HUES48 (cell line): ENCODE measurements around the gene BABAM2.

Experiments
- H3K27ac ChIP-seq: one replicate; pipeline ENCODE4 v1.7.0; 2013; ENCODE audit warnings: low read depth, low read length, inconsistent platforms
- H3K27me3 ChIP-seq: 2 replicates; pipeline ENCODE4 v1.6.1; 2013; ENCODE audit warnings: mild to moderate bottlenecking, low read length; ENCODE audit not compliant: control insufficient read depth, insufficient read depth
- H3K36me3 ChIP-seq: 2 replicates; pipeline ENCODE4 v1.6.1; 2013; ENCODE audit warnings: low read length; ENCODE audit not compliant: control insufficient read depth, insufficient read depth
- H3K4me1 ChIP-seq: 2 replicates; pipeline ENCODE4 v1.6.1; 2013; ENCODE audit warnings: mild to moderate bottlenecking, low read length; ENCODE audit not compliant: control insufficient read depth, insufficient read depth
- H3K4me3 ChIP-seq: 2 replicates; pipeline ENCODE4 v1.5.1; 2013; ENCODE audit warnings: mild to moderate bottlenecking, low read depth, low read length
- H3K9ac ChIP-seq: 2 replicates; pipeline ENCODE4 v1.6.1; 2013; ENCODE audit warnings: mild to moderate bottlenecking, low read depth, low read length, moderate library complexity
- H3K9me3 ChIP-seq: 2 replicates; pipeline ENCODE4 v1.6.1; 2013; ENCODE audit warnings: low read length; ENCODE audit not compliant: control insufficient read depth, insufficient read depth

BABAM2 gene

DNA sequence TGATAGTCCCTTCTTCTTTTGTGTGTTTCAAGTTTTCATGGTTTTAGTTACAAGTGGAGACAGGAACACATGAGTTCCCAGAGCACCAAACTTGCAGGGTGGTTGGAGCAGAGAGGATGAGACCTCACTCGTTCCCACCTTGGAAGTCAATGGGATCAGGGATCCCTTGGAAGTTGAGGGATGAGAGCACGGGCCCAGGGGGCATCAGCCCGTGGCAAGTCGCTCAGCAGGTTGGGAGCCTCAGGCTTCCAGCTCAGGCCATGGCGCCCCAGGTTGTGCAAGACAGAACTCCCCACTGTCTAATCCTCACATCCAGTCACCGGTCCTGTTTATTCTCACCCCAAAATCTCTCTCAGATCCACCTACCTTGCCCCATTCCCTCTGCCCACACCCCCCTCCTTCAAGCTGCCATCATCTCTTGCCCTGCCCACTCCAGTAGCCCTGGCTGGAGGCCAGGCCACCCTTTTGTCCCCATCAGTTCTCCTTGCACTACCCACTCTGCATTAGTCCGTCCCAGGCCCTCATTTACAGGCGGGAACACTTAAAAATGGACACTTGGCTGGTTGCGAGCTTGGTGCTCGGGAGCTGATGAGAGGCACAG, 464.5 kb downstream of the BABAM2 start:
- no peaks in the 10 kb centered on the region for H3K36me3 ChIP-seq
- H3K4me1 ChIP-seq = no peaks in the 10 kb centered on the region
- H3K9ac ChIP-seq = no peak overlapping the region
- H3K9me3 ChIP-seq = no peaks in the 10 kb centered on the region
- no peak overlapping the region for H3K27ac ChIP-seq
- H3K27me3 ChIP-seq = no peaks in the 10 kb centered on the region
- no peak overlapping the region for H3K4me3 ChIP-seq

DNA sequence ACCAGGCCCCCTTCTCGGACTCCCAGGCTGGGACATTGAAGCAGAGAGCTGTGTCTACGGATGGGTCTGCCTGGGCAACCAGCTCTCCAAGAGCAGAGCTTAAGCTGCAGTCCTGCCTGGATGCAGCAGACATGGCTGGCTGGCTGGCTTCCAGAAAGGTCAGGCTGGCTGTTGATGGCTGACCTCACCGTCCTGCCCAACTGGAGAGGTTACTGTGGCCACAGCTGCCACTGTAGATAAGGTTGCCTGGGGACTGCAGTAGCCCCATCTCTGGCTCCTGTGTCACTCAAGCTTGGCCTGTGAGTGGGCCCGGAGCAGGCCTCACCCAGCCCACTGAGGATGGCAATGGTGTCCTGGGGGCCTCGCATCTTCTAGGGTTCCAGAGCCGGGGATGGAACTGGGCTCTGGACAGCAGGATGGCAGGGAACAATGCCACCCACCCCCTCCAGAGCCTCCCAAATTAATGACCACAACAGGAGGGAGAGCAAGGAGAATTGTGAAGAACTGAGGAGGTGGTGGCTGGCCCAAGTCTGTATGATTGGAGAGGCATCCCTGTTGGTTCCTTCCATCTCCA, 465.1 kb downstream of the BABAM2 start:
- no peak overlapping the region for H3K9ac ChIP-seq
- H3K27ac ChIP-seq = no peak overlapping the region
- no peaks in the 10 kb centered on the region for H3K4me1 ChIP-seq
- H3K9me3 ChIP-seq = no peaks in the 10 kb centered on the region
- H3K27me3 ChIP-seq = no peaks in the 10 kb centered on the region
- H3K36me3 ChIP-seq = no peaks in the 10 kb centered on the region
- H3K4me3 ChIP-seq = no peak overlapping the region

DNA sequence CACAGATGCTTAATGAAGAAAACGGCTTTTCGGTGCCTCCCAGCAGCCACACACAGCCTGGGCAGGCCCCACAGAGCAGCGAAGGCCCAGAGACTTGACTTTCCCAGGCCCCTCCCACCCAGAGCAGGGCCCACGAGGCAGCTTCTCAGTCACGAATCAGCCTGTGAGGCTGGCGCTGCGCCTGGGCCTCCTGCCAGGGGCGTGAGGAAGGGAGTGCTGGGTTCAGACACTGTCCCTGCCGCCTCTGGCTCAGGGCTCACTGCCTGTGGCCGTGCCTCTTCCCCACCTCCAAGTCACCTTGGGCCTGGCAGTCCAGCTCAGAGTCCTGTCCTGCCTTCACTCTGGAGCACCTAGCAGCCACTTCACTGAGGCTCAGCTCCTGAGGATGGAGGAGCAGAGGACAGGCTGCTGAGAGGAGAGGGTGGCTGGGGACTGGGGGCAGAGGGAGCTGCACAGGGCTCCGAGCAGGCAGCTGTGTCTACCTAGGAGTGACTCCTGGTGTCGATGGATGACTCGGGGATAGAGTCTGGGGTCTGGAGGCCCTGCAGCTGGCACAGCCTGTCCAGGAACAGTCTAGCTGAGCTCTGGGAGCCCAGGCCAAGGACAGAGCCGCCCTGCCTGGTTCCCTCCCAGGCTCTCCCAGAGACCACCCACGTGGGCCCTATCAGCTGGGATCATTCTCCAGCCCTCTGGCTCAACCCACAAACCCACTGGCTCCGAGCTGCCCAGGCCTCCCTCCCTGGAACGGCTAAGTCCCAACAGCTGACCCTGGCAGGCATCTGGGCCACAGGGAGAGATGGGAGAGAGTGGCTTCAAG, 465.8 kb downstream of the BABAM2 start:
- Histone ChIP-seq H3K9me3 (no peaks in the 10 kb centered on the region), H3K27ac (no peak overlapping the region), H3K4me1 (no peaks in the 10 kb centered on the region), H3K9ac (no peak overlapping the region), H3K4me3 (no peak overlapping the region), H3K27me3 (no peaks in the 10 kb centered on the region), H3K36me3 (no peaks in the 10 kb centered on the region)

DNA sequence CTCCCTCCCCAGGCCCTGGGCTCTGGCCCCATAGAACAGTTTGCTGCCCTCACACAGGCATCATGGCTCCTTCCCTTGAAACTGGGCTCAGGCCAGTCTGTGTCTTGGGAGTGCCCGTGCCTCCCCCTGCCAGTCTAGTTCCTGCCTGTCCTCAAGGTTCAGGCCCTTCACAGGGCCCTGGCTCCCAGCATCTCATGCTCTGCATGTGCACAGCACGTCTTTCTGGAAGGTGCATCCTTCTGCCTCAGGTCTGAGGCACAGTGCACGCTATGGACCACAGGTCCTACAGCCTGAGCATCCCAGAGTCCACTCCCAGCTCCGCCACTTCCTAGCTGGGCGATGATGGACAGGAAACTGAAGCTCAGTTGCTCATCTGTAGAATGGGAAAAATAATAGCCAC, 466.5 kb downstream of the BABAM2 start:
- Histone ChIP-seq H3K9me3 (no peaks in the 10 kb centered on the region), H3K27me3 (no peaks in the 10 kb centered on the region), H3K9ac (no peak overlapping the region), H3K4me3 (no peak overlapping the region), H3K36me3 (no peaks in the 10 kb centered on the region), H3K27ac (no peak overlapping the region), H3K4me1 (no peaks in the 10 kb centered on the region)

DNA sequence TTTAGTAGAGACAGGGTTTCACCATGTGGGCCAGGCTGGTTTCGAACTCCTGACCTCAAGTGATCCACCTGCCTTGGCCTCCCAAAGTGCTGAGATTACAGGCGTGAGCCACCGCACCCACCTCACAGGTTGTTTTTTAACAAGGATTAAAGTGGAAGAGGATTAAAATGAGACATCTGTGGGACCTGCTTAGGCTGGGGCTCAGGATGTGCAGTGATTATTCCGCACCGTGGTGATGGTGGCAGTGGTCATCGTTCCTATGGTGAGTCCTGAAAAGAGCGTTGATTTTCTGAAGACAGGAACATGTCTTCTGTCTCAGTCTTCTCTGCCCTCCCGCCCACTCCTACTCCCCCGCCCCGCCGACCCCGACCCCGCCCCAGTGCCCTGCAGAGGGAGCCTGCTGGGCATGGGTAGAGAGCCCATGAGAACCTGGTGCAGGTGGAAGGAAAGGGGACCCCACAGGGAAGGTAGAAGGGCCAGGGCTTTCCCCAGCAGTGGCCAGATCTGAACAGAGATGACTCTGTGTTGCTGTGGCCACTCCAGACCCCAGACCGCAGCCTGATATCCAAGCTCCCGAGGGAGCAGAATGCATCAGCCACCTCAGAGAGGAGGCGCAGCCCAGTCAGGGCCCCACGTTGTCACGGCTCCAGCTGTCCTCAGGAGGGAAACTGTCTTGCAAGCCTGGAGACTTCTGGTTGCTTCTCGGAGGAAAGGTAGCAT, 467.6 kb downstream of the BABAM2 start:
- no peak overlapping the region for H3K4me3 ChIP-seq
- no peaks in the 10 kb centered on the region; the same call in none of the 2 replicates for H3K4me1 ChIP-seq
- H3K36me3 ChIP-seq = no peaks in the 10 kb centered on the region
- no peak overlapping the region for H3K27ac ChIP-seq
- H3K9me3 ChIP-seq = no peaks in the 10 kb centered on the region
- no peak overlapping the region for H3K9ac ChIP-seq
- no peaks in the 10 kb centered on the region for H3K27me3 ChIP-seq

DNA sequence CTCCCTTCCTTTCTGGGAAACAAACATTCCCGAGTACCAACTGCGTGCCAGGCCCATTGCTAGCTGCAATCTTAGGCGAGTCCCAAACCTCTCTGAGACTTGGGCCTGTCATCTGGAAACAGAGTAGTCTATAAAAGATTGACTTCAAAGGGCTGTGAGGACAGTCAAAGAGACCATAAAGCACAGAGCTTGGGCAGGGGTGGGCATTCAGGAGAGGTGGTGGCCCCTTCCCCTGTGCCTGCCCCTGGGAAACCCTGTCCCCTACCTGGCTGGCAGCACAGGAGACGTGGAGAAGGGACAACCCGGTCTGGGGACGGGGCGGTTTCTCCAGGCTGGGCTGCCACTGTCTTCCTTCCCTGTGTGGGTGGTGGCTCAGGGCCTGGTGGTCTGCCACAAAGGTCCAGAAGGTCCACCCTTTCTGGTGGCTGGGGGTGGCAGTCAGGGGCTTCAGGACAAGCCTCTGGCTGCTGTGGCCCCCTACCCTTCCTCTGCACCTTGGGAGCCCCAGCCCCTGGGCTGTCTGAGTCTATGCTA, 468.2 kb downstream of the BABAM2 start:
- H3K4me1 ChIP-seq = no peaks in the 10 kb centered on the region; the same call in none of the 2 replicates

DNA sequence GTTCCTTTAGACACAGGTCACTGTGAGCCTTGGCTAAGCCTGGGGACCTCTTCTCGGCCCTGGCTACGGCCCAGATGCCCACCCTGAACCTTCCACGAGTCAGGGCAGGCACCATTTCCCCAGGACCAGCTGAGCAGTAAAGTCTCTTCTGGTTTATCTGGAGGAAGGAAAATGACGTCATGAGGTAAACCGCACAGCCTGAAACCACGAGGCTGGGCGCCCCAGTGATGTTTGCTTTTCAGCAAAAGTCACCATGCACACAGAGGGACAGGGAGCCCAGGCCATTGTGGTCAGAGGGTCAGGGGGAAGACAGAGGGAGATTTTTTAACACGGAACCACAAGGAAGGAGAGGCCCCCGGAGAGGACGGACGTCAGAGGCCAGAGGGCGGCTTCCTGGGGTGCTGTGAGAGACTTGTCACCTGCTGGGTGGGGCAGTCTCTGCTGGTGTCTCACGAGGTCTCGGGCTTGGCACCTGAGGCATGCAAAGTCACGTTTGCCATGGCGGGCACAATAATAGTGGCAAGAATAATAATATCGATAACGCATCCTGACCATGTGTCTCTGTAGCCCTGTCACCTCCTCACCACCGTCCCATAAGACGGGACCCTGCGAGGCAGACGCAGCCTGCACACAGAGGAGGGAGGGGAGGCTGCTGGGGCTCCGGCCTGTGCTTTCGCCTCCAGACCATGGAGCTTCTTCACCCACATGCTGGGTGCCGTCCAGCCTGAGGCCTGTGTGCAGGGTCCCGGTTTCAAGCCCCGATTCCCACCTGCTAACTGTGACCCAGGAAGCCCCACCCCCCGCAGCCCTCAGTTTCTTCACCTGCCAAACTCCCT, 468.9 kb downstream of the BABAM2 start:
- Histone ChIP-seq H3K27me3 (no peaks in the 10 kb centered on the region), H3K27ac (no peak overlapping the region), H3K9ac (no peak overlapping the region), H3K4me3 (no peak overlapping the region), H3K4me1 (no peaks in the 10 kb centered on the region; the same call in none of the 2 replicates), H3K9me3 (no peaks in the 10 kb centered on the region), H3K36me3 (no peaks in the 10 kb centered on the region)

More for the DNA sequence above, 468.2 kb downstream of the BABAM2 start:
- H3K27ac ChIP-seq = no peak overlapping the region
- no peaks in the 10 kb centered on the region for H3K36me3 ChIP-seq
- no peaks in the 10 kb centered on the region for H3K9me3 ChIP-seq
- H3K9ac ChIP-seq = no peak overlapping the region
- no peaks in the 10 kb centered on the region for H3K27me3 ChIP-seq
- H3K4me3 ChIP-seq = no peak overlapping the region

DNA sequence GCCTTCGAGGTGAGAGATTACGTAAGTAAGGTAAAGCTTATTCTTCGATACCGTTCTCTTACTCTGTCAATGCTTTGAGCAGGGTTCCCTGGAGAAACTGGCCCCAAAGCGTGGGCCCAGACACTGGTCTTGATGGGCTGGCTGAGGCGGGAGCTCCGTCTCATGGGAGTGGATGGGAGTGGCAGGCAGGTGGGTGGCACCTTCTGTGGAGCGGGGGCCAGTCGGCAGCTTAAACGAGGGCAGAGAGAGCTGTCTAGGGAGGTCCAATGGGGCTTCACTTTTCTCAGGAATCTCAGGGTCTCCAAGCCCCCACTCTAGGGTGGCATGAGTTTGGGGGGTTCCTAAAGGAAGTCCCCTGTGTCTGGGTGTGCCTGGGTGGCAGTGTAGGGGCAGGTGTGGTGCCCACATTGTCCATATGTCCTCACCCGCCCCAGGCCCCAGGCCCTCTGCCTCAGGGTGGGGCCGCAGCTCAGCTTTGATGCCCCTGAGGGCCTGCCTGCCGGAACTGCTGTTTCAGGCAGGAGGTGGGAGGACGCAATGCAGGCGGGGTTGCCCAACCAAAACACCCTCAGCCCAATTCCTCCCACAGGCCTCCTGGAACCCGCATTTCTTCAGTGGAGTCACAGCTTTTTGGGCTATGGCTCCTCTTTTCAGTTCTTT, 469.7 kb downstream of the BABAM2 start:
- no peak overlapping the region for H3K27ac ChIP-seq
- H3K4me1 ChIP-seq = no peaks in the 10 kb centered on the region; the same call in none of the 2 replicates
- H3K9me3 ChIP-seq = no peaks in the 10 kb centered on the region
- H3K4me3 ChIP-seq = no peak overlapping the region
- no peaks in the 10 kb centered on the region for H3K36me3 ChIP-seq
- no peaks in the 10 kb centered on the region for H3K27me3 ChIP-seq
- no peak overlapping the region for H3K9ac ChIP-seq

DNA sequence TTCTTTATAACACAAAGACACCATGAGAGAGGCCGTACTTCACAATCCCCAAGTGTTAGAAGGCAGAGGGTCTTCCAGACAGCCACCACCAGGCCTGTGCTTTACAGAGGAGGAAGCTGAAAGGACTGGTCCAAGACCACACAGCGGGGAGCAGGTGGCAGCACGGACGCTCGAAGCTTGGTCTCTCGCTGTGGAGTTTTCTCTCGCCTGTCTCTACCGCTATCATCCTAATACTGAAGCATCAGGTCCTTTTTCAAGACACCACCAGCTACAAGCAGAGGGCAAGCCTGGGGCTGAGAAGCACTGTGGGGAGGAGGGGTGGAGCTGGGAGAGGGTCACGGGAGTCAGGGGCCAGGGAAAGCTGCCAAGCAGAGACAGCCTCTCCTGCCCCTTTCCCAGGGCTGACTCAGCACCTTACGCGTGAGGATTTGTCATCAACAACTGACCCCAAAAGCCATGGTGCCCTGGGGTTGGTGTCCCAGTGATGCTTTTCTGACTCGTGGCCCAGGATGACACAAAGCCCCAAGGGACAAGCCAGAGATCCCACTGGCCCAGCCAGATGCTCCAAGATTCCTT, 470.3 kb downstream of the BABAM2 start:
- Histone ChIP-seq H3K9ac (no peak overlapping the region), H3K27ac (no peak overlapping the region), H3K27me3 (no peaks in the 10 kb centered on the region), H3K36me3 (no peaks in the 10 kb centered on the region), H3K4me3 (no peak overlapping the region), H3K9me3 (no peaks in the 10 kb centered on the region), H3K4me1 (no peaks in the 10 kb centered on the region; the same call in none of the 2 replicates)
